Measurements from ENCODE around the gene HOXC13. TPM values are rescaled to one million over a fixed set of nuclear protein-coding genes. Genes with fewer than 3 reads are reported as not detected.

HOXC13 gene
- total RNA-seq, 1 donor = not detected

- no peak for DNase-seq (ENCODE audit: low read depth in 2 of 3, low spot score in 2 of 3)
Measured at GRCh38 chr12:53980802-53981496, 42.3 kb downstream of the HOXC13 start.

GRCh38 chr12:53981634-53982565, 43.3 kb downstream of the HOXC13 start:
- DNase-seq (ENCODE audit: low read depth in 2 of 3, low spot score in 2 of 3) = no peak

GRCh38 chr12:53982648-53983567, 44.3 kb downstream of the HOXC13 start:
- DNase-seq (ENCODE audit: low read depth in 2 of 3, low spot score in 2 of 3) = no peak

- no peak for DNase-seq (ENCODE audit: low read depth in 2 of 3, low spot score in 2 of 3)
Measured at GRCh38 chr12:53983568-53983949, 44.9 kb downstream of the HOXC13 start.

GRCh38 chr12:53983950-53984572, 45.4 kb downstream of the HOXC13 start:
- DNase-seq (ENCODE audit: low read depth in 2 of 3, low spot score in 2 of 3) = no peak

- peak in 2 of 3 donors; percentile 88 to 90 for DNase-seq (ENCODE audit: low read depth in 2 of 3, low spot score in 2 of 3)
Measured at GRCh38 chr12:53984901-53985691, 46.5 kb downstream of the HOXC13 start, which contains the start of gene HOXC10. TSS of gene HOXC10 (plus strand) at chr12:53985146. CDS start at chr12:53985260, 114 bp downstream.

- DNase-seq (ENCODE audit: low read depth in 2 of 3, low spot score in 2 of 3) = no peak
Measured at GRCh38 chr12:53985692-53985993, 47.0 kb downstream of the HOXC13 start.

GRCh38 chr12:53985994-53986685, 47.5 kb downstream of the HOXC13 start:
- DNase-seq (ENCODE audit: low read depth in 2 of 3, low spot score in 2 of 3) = no peak

GRCh38 chr12:53986686-53987483, 48.3 kb downstream of the HOXC13 start:
- no peak for DNase-seq (ENCODE audit: low read depth in 2 of 3, low spot score in 2 of 3)

- DNase-seq (ENCODE audit: low read depth in 2 of 3, low spot score in 2 of 3) = no peak
Measured at GRCh38 chr12:53987787-53988230, 49.2 kb downstream of the HOXC13 start.

- no peak for DNase-seq (ENCODE audit: low read depth in 2 of 3, low spot score in 2 of 3)
Measured at GRCh38 chr12:53988541-53989226, 50.1 kb downstream of the HOXC13 start.

- DNase-seq (ENCODE audit: low read depth in 2 of 3, low spot score in 2 of 3) = peak in 2 of 3 donors; percentile 67 to 76
Measured at GRCh38 chr12:53989227-53990113, 50.8 kb downstream of the HOXC13 start.

GRCh38 chr12:53990311-53991076, 51.9 kb downstream of the HOXC13 start:
- DNase-seq (ENCODE audit: low read depth in 2 of 3, low spot score in 2 of 3) = no peak

GRCh38 chr12:53991077-53991460, 52.4 kb downstream of the HOXC13 start:
- no peak for DNase-seq (ENCODE audit: low read depth in 2 of 3, low spot score in 2 of 3)

- no peak for DNase-seq (ENCODE audit: low read depth in 2 of 3, low spot score in 2 of 3)
Measured at GRCh38 chr12:53992377-53992889, 53.8 kb downstream of the HOXC13 start.
